ENCODE data around the gene TMPRSS13.

The TMPRSS13 gene

GRCh38 chr11:117946842-117947526 is 17.8 kb upstream of the TMPRSS13 start:
- H3K27ac ChIP-seq: no peak overlapping the region
- peak; percentile 98 for TF ChIP-seq CTCF (conservative IDR thresholded peaks at IDR 0.05)

GRCh38 chr11:117946156-117946841 is 17.1 kb upstream of the TMPRSS13 start:
- no peak overlapping the region for H3K27ac ChIP-seq
- no peak for TF ChIP-seq CTCF (conservative IDR thresholded peaks at IDR 0.05)

- no peak for TF ChIP-seq CTCF (conservative IDR thresholded peaks at IDR 0.05)
Measured at GRCh38 chr11:117945047-117945810, 16.0 kb upstream of the TMPRSS13 start.

GRCh38 chr11:117944554-117944953 is 15.4 kb upstream of the TMPRSS13 start:
- TF ChIP-seq CTCF (conservative IDR thresholded peaks at IDR 0.05): no peak
- no peak overlapping the region for H3K27ac ChIP-seq

More at GRCh38 chr11:117945047-117945810, 16.0 kb upstream of the TMPRSS13 start:
- no peak overlapping the region for H3K27ac ChIP-seq

- no peak overlapping the region for H3K27ac ChIP-seq
- TF ChIP-seq CTCF (conservative IDR thresholded peaks at IDR 0.05): no peak
Measured at GRCh38 chr11:117941976-117942654, 12.9 kb upstream of the TMPRSS13 start.

- TF ChIP-seq CTCF (conservative IDR thresholded peaks at IDR 0.05): no peak
- H3K27ac ChIP-seq: no peak overlapping the region
Measured at GRCh38 chr11:117941163-117941707, 12.0 kb upstream of the TMPRSS13 start.
